H7 (cell line): ENCODE data around the gene LCT. TPM values are rescaled to one million over a fixed set of nuclear protein-coding genes. Genes with fewer than 3 reads are reported as not detected.
"Not testable (repeated sequence)": the region's sequence is repeated elsewhere in the genome, so short reads cannot be mapped to it uniquely, and the experiment has no call there.

Experiments used
- DNase-seq: peaks from one replicate; pipeline ENCODE4 v3.0.0; 2012
- H3K27me3 ChIP-seq: 2 replicates; pipeline ENCODE4 v1.6.0; 2011; ENCODE audit warnings: mild to moderate bottlenecking, low read length; ENCODE audit not compliant: control insufficient read depth, insufficient read depth
- H3K36me3 ChIP-seq: replicated peaks from 2 replicates; pipeline ENCODE4 v1.5.1; 2011; ENCODE audit warnings: low read length; ENCODE audit not compliant: control insufficient read depth, insufficient read depth
- H3K4me3 ChIP-seq: 2 replicates; pipeline ENCODE4 v1.5.1; 2011; ENCODE audit warnings: low read depth, mild to moderate bottlenecking, control low read depth, low read length, moderate library complexity; ENCODE audit not compliant: insufficient read depth
- total RNA-seq: library from RNA; depleted of rRNA; stranded (reverse); fragments of >200 nt; shearing (Covaris generic); gene quantifications from 2 replicates; pipeline ENCODE4 v1.2.3, GENCODE V29; 2014

The LCT gene
- total RNA-seq, 1 experiment from 2014 or later: 0.03 TPM

DNA sequence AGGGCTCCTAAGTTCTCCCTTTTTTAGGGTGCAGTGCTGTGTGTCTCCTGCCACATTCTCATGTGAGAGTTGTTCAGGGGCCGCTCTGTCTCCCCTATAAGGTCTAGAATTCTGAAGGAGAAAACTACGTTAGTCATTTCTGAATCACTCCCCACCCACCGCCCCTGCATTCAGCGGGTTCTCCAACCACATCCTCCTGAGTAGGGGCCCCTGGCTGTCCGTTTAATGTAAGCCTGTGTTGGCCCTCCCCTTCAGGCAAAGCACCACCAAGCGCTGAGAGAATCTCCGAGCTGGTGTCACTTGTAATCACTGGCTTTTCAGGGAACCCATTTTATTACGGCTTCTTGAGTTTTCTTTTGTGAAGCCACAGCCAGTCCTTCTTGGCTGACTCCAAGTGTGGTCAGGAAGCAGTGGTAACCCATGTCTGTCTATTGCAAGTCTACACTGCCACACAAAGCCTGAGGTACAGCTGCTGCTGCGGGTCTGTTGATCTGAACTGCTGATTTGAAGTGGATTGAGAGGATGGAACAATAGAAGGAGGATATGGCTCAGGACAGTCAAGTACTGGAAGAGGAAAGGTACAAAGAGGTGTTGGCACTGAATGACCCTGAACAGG, 16.9 kb downstream of the LCT start:
- no peak for DNase-seq
- Histone ChIP-seq H3K4me3 (no peak overlapping the region), H3K36me3 (no peaks in the 10 kb centered on the region), H3K27me3 (no peaks in the 10 kb centered on the region)

DNA sequence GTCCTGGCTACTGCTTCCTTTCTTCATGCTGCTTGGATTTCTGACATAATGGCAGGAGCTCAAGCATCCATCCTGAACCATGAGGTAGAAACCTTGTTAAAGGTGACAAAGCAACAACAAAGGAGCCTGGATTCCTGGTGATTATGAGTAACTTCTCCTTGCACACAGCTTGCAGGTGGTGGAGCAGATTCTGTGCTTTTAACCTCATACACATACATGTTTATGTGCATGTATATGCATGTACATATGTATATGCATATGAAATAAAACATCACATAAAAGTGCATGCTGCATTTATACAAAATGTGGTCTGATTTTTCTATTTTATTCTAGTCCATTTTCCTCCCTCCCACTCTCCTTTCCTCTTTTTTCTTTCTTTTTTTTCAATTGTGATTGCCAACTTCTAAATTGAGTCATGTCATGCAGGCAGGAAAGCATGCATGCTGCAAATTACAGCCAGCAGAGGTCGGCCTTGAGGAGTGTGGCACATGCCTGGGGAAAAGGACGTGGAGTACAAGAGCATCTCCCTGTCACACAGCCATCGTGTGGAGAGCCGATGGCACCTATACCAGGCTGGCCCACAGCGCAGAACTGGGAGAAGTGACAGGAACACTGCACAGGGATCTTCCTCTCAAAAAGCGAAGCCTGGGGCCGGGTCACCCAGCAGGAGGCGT, 17.9 kb downstream of the LCT start:
- no peak overlapping the region for H3K4me3 ChIP-seq
- no peaks in the 10 kb centered on the region for H3K27me3 ChIP-seq
- DNase-seq: peak; percentile 69

DNA sequence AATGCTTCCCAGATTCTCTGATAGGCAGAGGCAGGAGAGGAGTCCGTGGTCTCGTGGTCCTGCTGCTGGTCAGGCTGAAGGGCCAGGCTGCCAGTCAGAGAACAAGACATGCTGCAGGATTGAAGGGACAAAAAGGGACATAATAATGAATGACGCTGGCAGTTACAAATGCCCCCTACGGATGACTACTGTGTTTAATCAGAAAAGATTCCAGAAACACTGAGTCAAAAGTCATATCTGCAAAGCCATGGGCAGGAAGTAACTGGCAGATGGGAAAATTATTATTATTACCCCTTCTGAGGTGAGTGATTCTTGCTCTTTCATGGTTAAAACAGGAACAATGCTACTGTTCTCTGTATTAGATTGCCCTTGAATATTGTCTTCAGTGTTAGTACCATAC, 19.0 kb downstream of the LCT start:
- DNase-seq: no peak
- H3K27me3 ChIP-seq: no peaks in the 10 kb centered on the region
- no peak overlapping the region for H3K4me3 ChIP-seq
- H3K36me3 ChIP-seq: no peaks in the 10 kb centered on the region

More for the DNA sequence above, 17.9 kb downstream of the LCT start:
- H3K36me3 ChIP-seq: no peaks in the 10 kb centered on the region

DNA sequence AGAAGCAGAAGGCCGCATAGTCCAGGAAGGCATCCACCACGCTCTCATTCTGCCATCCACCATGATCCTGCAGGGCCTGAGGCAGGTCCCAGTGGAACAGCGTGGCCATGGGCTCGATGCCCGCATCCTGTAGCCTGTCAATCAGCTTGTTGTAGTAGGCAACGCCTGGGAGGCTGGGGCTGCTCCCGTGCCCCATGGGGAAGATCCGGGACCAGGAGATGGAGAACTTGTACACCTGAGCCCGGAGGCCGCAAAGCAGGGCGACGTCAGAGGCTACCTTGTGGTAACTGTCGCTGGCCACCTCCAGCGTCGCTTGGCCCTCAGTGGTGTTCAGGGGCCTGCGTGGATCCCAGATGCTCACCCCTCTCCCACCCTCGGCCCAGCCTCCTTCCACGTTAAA, 19.5 kb downstream of the LCT start:
- no peak for DNase-seq
- Histone ChIP-seq H3K4me3 (no peak overlapping the region), H3K27me3 (no peaks in the 10 kb centered on the region), H3K36me3 (no peaks in the 10 kb centered on the region)

DNA sequence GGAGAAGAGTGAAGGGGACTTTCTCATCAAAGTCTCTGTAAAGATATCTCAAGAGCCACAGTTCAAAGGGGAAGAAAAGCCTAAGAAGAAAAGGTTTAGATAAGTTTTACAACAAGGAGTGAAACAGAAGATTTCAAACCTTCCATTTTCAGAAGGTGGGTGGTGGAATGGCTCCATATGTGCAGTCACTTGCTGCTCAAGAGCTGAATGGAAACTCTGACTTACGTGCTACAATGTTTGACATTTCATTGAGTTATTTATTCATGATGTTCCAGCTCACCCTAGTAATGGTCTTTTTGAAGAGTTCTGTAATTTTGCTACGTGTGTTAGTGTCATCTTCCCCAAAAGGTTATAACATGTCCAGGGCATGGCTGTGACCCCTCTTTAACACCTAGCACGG, 21.7 kb downstream of the LCT start:
- Histone ChIP-seq H3K4me3 (no peak overlapping the region), H3K36me3 (no peaks in the 10 kb centered on the region), H3K27me3 (no peaks in the 10 kb centered on the region)
- DNase-seq: no peak

DNA sequence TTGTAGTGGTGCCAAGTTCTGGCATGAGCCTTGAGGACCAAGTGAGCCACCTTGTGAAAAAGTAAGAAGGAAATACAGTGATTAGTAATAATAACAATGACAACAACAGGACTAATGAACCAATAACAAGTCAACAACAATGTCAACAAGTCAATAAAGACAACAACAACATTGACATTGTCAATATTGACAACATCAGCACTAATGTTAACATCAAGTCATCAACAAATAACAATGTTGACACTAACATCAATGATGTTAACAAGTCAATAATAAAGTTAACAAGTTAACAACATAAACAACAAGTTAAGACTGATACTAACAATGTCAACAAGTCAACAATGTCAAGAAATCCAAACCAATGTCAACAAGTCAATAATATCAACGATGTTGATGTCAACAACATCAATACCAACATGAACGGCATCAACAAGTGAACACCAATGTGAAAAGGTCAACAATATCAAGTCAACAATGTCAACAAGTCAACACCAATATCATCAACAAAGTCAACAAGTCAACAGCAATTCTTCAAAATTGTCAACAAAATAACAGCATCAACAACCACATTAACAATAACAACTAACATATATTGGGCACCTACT, 24.0 kb downstream of the LCT start:
- Histone ChIP-seq H3K27me3 (no peaks in the 10 kb centered on the region), H3K36me3 (no peaks in the 10 kb centered on the region), H3K4me3 (no peak overlapping the region)
- no peak for DNase-seq

DNA sequence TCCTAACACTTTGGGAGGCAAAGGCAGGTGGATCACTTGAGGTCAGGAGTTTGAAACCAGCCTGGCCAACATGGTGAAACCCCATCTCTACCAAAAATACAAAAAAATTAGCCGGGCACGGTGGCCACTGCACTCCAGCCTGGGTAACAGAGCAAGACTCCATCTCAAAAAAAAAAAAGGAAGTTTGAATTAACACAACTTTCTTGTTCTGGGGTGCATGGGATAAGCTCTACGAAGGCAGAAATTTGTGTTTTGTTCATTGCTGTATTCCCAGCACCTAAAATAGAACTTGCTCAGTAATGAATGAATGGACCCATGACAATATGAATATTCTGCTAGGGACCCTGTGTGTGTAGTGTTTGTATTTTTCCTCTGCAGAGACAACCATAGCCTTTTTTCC, 29.1 kb downstream of the LCT start:
- H3K4me3 ChIP-seq, H3K36me3 ChIP-seq, DNase-seq, H3K27me3 ChIP-seq: not testable (repeated sequence)

DNA sequence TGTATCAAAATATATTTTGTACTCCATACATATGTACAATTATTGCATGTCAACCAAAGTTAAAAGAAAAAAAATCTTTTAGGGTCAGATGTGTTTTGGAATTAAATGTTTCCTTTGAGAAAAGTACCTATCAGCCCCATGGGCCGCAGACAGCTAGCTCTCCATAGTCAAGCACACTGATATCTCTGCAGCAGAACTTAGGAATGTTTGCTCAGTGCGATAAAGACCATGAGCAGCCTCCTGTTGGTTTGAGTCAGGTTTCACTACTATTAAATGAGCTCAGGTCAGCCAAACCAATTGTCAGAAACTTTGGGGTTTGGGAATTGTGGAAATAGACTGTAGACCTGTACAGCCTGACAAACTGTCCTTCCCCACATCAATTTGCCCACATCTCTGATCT, 33.7 kb downstream of the LCT start:
- Histone ChIP-seq H3K27me3 (no peaks in the 10 kb centered on the region), H3K4me3 (no peak overlapping the region), H3K36me3 (no peaks in the 10 kb centered on the region)
- no peak for DNase-seq

DNA sequence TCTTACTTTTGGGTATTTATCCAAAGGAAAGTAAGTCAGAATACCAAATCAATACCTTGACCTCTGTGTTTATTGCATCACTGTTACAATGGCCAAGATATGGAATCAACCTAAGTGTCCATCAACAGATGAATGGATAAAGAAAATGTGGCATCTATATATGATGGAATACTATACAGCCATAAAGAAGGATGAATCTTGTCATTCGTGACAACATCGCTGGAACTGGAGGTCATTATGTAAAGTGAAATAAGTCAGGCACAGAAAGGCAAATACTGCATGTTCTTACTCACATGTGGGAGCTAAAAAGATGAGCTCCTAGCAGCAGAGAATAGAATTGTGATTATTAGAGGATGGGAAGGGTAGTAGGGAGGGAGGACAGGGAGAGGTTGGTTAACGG, 34.6 kb downstream of the LCT start:
- DNase-seq: no peak
- H3K27me3 ChIP-seq: no peaks in the 10 kb centered on the region
- H3K36me3 ChIP-seq: no peaks in the 10 kb centered on the region
- H3K4me3 ChIP-seq: no peak overlapping the region

DNA sequence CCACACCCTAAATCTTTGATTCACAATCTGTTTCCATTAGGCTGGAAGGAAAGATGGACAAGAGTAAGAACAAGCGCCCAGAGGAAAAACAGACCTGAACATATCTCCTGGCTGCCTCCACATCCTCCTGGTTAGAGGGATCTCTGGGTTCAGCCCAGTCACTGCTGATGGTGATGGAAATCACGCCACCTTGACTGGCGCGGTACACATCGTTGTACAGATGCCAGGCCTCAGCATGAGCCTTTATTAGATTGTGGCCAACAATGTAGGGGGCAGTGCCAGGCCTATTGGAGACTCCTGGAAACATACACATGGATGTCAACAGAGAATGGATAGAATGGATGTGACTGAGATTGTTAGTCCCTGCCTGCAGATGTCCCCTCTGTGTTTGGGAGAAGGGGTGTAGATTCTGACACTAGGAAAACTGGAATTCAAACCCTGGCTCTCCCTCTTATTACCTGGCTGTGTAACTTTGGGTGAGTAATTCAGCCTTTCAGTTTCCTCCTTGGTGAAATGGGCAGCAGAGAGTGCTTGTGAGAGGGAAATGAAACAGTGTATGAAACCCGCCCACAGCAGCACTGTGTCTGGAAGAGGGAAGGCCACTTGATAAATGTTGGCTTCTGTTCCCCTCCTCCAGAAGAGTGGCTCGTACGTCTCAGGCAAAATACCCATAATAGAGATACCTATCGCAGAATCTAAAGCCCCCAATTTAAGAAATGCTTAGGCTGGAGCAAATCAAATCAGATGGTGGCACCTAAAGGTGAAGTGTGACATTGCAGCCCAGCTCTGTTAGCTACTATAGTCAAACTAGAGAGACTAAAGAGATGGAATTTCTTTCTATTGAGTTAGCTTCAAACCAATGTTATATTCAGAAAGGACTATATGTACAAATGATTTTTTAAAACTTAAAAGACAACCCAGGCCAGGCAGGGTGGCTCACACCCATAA, 36.2 kb downstream of the LCT start:
- Histone ChIP-seq H3K27me3 (no peaks in the 10 kb centered on the region), H3K36me3 (no peaks in the 10 kb centered on the region), H3K4me3 (no peak overlapping the region)
- DNase-seq: no peak

DNA sequence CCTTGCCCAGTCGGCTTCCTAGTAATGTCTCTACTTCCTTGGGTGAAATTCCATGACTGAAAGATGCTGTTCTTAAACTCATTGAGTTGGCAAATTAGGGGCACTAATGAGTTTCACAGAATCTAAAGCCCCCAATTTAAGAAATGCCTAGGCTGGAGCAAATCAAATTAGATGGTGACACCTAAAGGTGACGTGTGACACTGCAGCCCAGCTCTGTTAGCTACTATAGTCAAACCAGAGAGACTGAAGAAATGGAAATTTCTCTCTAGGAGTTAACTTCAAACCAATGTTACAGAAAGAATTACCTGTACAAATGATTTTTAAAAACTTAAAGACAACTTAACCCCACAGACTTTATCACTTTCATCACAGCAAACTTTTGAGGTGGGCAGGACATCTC, 37.2 kb downstream of the LCT start:
- no peak overlapping the region for H3K4me3 ChIP-seq
- H3K27me3 ChIP-seq: no peaks in the 10 kb centered on the region
- no peak for DNase-seq
- H3K36me3 ChIP-seq: no peaks in the 10 kb centered on the region

DNA sequence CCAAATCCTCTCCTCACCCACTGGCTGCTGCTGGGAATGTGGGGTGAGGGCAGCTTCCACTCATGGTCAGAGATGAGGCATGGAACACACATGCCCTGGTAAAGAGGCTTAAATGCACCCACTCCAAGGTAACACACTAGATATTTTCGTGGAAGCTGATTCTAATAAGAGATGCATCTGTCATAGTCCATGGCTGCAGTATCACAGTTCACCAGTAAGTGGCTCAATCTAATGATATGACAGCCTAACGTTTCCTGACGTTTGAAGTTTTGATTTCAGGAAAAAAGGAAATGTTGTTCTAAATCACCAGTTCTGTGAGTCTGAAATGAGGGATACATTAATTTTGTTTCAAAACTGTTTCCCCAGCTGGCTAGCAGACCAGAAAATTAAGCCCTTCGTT, 38.2 kb downstream of the LCT start:
- Histone ChIP-seq H3K36me3 (no peaks in the 10 kb centered on the region), H3K4me3 (no peak overlapping the region), H3K27me3 (no peaks in the 10 kb centered on the region)
- no peak for DNase-seq

DNA sequence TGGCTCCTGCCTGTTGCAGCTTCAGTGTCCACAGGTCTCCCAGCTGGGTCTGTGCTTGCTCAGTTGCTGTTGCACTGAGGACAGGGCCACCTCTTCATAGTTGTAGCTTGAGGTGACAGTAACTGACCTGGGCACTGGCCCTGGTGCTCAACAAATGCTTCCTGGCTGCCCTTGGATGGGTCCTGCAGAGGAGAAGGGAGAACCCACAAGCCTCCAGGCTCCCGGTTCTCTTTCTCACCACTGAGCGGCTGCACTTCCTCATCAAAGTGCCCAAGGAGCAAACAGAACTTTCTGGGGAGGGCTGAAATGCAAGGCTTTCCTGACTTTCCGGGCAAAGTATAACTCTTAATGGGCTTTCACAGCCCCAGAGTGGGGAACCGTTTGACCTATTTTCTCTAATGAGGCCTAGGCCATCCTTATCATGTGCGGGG, 38.7 kb downstream of the LCT start:
- DNase-seq: no peak
- Histone ChIP-seq H3K27me3 (no peaks in the 10 kb centered on the region), H3K4me3 (no peak overlapping the region), H3K36me3 (no peaks in the 10 kb centered on the region)

DNA sequence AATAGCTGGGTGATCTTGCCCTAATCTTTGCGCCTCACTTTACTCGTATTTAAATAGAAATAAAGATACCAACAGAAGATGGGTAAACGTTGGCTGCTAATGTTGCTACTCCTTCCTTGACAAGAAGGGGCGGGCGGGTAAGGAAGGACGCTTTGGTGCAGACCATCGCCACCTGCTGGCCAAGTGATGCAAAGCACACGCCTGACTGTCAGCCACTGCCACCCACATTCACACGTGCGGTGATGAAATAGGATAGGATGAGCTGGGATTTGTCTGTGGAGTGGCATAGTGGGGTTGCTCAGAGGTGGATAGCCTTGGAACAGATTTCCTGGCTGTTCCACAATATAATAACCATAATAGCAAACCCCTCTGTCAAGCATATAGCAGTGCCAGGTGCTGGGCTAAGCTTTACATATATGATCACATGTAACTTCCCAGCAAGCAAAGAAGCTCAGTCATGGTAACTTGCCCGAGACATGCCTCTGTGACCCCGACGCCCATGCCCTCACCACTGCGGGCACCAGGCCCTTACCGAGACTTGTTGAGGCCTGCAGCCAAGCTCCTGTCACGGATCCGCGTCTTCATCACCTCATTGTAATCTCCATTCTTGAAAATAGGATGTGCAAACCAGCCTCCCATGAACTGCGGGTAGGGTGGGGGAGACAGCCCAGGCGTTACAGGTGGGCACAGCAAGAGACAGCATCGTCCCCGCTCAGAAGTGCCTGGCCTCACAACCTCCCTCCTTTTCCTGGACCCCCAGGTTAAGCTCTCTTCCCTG, 39.3 kb downstream of the LCT start:
- DNase-seq: peak; percentile 89
- H3K27me3 ChIP-seq: no peaks in the 10 kb centered on the region
- no peaks in the 10 kb centered on the region for H3K36me3 ChIP-seq
- H3K4me3 ChIP-seq: no peak overlapping the region
